Stimulated activated CD4-positive, alpha-beta T cell treated with anti-CD3 and anti-CD28 coated beads, Interleukin-1b, Interleukin-23, amount 100 ng/mL, for 4 hours (primary cell): Measurements from ENCODE around the gene CCSER1.
"Not testable (repeated sequence)": the region's sequence is repeated elsewhere in the genome, so short reads cannot be mapped to it uniquely, and the experiment has no call there.

Source experiments
- DNase-seq, 2 donors: peaks; one replicate each; pipeline ENCODE4 v3.0.0-alpha.2; 2020; ENCODE audit warnings: low read depth in 2 of 2

CCSER1 gene

DNA sequence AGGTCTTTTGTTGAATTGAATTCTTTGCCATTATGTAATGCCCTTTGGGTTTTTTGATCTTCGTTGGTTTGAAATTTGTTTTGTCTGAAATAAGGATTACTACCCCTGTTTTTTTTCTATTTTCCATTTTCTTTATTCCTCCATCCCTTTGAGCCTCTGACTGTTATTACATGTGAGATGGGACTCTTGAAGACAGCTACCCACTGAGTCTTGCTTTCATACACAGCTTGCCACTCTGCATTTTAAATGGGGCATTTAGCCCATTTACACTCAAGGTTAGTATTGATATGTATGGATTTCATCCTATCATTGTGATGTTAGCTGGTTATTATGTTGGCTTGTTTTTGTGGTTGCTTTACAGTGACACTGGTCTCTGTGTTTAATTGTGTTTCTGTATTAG, 1440.4 kb downstream of the CCSER1 start:
- DNase-seq: no peak

DNA sequence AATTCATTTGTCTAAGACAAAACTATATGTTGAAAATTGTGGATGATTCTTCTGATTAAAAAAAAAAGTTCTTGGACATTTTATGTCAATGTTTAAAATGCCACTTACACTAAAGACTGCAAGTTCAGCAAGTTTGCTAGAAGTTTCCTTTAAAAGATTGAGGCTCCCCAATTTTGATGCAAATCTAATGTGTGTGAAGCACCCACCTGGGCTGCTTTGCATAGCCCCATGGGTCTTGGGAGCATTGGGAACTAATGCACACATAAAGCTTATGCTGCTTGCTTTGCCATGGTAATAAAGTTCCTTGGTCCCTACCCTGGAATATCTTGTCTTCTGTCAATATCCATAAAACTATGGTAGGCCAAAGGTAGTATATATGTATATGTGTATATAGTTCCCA, 1450.7 kb downstream of the CCSER1 start:
- DNase-seq: no peak

DNA sequence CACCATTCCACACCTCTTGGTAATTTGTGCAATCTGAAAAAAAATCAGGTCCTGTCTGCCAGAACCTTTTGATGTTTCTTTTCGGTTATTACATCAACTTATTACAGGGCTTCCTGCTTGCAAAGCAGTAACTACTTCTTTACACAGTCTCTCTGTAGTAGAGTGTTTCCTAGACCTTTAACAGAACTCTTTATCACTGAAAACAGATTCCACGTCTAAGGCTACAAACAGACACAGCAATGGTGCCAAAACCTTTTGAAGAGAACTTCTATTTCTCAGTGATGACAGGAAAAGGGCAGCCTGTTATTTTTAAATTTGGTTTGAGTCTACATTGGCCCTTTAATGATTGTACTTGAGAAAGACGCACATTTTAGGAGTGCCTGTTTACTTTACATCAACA, 1463.1 kb downstream of the CCSER1 start:
- DNase-seq: no peak

DNA sequence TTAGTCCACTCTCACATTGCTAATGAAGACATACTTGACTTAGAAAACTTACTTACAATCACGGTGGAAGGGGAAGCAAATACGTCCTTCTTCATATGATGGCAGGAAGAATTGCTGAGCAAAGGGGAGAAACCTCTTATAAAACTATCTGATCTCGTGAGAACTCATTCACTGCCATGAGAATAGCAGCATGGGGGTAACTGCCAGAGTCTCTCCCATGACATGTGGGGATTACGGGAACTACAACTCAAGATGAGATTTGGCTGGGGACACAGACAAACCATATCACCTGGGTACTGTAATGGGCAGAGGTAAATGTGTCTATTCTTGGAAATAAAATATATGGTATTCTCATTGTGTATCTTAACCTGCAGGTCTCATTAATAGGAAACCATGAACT, 1464.9 kb downstream of the CCSER1 start:
- DNase-seq: no peak

DNA sequence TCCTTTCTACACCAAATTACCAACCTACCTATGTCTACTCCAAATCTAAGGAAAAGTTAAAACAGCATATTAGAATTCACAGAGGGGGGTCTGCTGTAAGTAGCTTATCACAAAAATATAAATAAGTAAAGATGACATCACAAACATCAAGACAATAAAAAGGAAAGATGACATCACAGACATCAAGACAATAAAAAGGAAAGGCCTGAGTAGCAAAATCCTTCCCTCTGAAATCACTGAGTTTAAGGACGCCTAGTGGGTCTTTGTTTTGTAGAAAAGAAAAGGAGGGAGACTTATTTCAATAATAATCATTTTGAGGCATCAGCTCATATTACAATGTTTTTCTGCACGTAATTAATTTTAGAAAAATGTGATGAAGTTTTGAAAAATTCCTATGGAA, 1469.5 kb downstream of the CCSER1 start:
- DNase-seq: no peak

DNA sequence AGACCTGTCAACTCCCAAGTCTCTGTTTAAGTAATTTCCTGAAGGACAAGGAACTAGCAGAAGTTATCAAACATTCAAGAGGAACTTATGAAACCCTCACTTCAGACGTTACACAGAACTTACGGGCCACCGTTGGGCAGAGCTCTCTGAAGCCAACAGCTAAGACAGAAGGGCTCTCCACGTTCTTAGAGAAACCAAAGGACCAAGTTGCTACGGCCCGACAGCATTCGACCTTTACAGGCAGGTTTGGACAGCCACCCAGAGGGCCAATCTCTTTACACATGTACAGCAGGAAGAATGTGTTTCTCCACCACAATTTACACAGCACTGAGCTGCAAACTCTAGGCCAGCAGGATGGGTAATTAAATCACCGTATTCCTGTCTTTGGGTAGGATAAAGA, 1471.5 kb downstream of the CCSER1 start:
- DNase-seq: no peak

DNA sequence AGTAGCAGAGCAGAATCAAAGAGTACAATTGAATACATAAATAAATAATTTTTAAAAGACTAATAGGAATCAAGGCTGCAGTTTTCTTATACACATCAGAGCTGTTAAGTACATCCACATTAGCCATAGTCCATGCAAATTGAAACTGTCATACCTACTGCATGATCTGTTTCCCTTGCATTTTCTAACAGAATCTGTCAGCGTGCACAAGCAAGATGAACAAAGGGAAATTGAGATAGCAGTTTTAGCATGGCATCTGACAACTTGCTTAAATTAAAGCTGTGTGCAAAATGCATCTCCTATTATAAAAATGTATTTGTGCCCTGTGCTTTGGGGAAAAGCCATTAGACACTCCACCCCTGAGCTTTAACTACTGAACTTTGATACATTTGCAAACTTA, 1473.1 kb downstream of the CCSER1 start:
- no peak for DNase-seq

DNA sequence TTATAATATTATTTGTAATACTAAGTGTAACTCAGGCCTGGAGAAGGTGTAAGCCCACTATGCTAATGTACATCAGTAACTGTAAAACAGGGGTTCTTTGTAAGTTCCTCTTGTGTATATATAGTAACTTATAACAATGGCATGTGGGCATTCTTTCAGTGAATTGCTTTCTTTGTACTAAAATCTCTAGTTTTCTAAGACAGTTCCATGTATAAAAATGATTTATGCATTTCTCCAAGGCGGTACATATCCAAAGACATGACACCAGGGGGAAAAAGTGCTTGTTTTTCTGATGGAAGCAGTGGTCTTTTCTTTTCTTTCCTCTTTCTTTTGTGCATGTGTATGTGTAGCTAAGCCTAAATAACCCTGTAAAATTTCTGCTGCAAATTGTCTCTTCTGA, 1474.2 kb downstream of the CCSER1 start:
- DNase-seq: no peak

DNA sequence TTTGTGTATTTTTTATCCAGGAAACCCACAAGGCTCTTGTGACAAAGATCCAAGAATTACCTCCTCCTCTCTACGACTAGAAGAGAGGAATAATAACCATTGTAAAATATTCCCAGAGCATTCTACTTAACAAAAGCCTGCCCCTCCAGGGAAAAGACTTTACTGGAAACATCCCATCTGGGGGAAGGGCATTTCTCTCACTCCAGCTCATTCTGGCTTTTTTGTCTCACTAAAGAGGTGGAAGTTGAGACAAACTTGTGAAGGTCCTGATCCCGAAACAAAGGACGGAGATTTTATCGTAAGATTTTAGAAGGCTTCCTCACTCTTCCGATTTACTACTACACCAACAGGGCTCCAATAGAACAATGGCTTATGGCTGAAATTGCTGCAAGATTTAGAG, 1484.6 kb downstream of the CCSER1 start:
- no peak for DNase-seq

DNA sequence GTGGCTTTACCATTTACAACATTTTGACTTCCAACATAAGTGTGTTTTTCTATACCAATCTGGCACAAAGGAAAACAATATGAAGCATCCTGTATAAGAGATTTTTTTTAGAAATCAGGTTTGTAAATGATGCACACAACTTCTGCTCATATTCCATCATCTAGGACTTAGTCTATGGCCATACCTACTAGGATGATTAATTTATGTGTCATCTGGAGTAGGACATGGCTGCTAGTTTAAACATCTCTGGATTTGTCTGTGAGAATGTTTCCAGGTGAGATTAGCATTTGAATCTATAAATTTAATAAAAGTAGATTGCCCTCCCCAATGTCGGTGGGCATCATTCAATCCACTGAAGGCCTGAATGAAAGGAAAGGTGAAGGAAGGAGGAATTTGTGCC, 1493.8 kb downstream of the CCSER1 start:
- no peak for DNase-seq

DNA sequence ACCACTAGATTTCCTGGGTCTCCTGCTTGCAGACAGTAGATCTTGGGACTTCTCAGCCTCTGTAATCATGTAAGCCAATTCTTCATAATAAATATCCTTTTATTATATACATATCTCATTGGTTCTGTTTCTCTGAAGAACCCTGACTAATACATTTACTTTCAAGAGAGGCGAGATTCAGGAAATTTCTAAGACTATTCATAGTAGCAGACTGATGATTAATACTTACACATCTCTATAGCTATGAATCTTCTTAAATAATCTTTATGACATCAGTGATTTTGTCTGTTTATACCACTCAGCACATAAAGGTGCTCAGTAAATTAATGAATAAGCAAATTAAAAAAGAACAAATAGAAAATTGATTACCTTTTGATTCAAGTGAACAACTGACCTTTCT, 1494.3 kb downstream of the CCSER1 start:
- DNase-seq: no peak

DNA sequence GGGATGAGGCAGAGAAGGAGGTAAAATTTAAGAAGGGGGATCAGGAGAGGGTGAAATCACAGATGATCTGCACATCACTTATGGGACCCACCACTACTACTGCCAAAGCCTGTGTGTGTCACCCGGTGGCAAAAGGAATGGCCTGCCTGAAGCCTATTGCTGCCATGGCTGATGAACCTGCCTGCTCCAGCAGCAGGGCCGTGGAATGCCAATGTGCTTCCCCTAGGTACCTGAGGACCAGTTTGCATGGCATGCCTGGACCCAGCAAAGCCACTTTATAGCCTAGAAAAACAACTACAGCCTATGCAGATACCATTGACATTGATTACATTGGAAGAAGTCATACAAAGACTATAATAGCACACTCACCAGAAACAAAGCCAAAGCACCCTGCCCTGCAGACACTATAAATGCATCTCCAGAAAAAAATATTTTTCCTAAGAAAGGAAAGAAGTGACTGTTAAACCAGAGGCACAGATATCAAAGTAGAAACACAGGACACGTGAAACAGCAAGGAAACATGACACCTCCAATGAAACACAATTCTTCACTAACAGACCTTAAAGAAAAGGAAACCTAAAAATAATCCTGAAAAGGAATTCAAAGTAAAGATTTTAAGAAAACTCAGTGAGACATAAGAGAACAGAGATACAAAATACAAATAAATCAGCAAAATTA, 1495.9 kb downstream of the CCSER1 start:
- no peak for DNase-seq

DNA sequence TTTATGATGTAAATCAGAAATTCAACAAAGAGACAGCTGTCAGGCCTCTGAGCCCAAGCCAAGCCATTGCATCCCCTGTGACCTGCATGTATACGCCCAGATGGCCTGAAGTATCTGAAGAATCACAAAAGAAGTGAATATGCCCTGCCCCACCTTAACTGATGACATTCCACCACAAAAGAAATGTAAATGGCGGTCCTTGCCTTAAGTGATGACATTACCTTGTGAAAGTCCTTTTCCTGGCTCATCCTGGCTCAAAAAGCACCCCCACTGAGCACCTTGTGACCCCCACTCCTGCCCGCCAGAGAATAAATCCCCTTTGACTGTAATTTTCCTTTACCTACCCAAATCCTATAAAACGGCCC, 1496.4 kb downstream of the CCSER1 start:
- not testable (repeated sequence) for DNase-seq

DNA sequence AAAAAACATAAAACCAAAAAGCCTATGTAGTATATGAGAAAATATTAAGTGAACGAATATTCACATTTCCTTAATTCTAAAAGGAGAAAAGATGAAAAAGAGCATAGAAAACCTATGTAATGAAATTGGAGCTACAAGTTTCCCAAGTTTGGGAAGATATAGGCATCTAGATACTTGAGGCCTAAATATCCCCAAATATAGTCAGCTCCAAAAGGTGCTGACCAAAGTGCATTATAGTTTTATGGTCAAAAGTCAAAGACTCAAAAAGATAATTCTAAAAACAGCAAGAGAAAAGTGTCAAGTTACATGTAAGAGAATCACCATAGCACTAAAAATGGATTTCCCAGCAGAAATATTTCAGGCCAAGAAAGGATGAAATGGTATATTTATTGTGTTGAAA, 1502.9 kb downstream of the CCSER1 start:
- DNase-seq: no peak

DNA sequence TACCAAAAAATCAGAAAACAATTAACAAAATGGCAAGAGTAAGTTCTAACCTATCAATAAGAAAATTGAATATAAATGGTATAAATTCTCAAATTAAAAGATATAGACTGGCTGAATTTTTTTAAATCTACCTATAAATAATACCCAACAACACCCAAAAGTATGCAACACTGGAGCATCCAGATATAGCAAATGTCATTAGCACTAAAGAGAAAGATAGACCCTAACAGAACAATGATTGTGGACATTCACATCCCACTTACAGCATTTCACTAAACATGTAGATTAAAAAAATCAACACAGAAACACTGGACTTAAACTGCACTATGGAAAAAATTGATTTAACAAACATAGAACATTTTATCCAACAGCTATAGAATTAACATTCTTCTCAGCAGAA, 1503.6 kb downstream of the CCSER1 start:
- no peak for DNase-seq

DNA sequence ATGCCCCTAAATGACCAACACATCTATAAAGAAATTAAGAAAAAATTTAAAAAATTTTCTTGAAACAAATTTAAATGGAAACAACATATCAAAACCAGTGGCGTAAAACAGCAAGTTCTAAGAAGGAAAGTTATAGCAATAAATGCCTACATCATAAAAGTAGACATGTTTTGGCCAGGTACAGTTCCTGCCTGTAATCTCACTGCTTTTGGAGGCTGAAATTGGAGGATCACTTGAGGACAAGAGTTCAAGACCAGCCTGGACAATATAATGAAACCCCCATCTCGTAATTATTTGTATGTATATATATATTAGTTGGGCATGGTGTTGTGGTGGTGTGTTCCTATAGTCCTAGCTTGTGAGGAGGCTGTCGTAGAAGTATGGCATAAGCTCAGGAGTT, 1504.1 kb downstream of the CCSER1 start:
- no peak for DNase-seq

DNA sequence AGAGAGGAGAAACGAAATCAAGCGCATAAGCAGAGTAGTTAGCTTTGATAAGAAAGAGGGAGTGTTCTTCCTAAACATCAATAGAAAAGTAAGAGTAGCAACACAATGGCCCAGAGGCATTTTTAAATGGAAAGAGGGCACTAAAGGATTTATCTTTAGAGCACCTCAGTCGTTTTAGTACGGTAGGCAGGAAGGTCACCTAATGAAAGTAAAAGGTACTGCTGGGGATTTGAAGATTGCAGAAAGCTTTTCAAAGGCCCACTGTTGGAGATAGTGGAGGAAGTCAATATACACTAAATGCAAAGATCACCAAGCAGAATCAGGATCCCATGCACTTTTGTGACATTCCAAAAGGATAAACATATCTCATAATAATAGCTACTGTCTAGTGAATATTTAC, 1508.9 kb downstream of the CCSER1 start:
- DNase-seq: no peak
